Mesothelial cell of epicardium (in vitro differentiated cells): ENCODE data around the gene H2AZ1. TPM values are rescaled to one million over a fixed set of nuclear protein-coding genes. Genes with fewer than 3 reads are reported as not detected.

Experiments used
- DNase-seq, 2 experiments: peaks; one replicate each; pipeline ENCODE4 v3.0.0; 2021; ENCODE audit warnings: low spot score in 2 of 2; ENCODE audit not compliant: unreplicated experiment in 2 of 2
- H3K27ac Mint-ChIP-seq: 2 replicates; pipeline ENCODE4 v1.8.0; 2021; ENCODE audit warnings: mixed read lengths
- H3K27me3 Mint-ChIP-seq: 2 replicates; pipeline ENCODE4 v1.8.0; 2021; ENCODE audit warnings: low read depth, mixed read lengths
- H3K36me3 Mint-ChIP-seq: 2 replicates; pipeline ENCODE4 v1.8.0; 2021; ENCODE audit warnings: mixed read lengths
- H3K4me1 Mint-ChIP-seq: 2 replicates; pipeline ENCODE4 v1.8.0; 2021; ENCODE audit warnings: mixed read lengths
- H3K4me3 Mint-ChIP-seq: 2 replicates; pipeline ENCODE4 v1.8.0; 2021; ENCODE audit warnings: mild to moderate bottlenecking, moderate library complexity, mixed read lengths
- H3K9me3 Mint-ChIP-seq: 2 replicates; pipeline ENCODE4 v1.8.0; 2021; ENCODE audit warnings: mixed read lengths
- total RNA-seq: library from RNA; stranded (reverse); gene quantifications from 3 replicates; pipeline ENCODE4 v1.2.1, GENCODE V29; 2021
- TF ChIP-seq, protein P1 (sequence below): fragments of 200-600 bp; sonication (generic); IDR thresholded peaks from one replicate; pipeline ENCODE4 v1.5.0; 2021; ENCODE audit warnings: antibody characterized with exemption; ENCODE audit not compliant: unreplicated experiment

The H2AZ1 gene
- total RNA-seq, 1 donor from 2014 or later = 203 TPM

- Mint-ChIP-seq H3K9me3 (no peaks in the 10 kb centered on the region), H3K36me3 (no peaks in the 10 kb centered on the region), H3K27ac (no peak overlapping the region), H3K27me3 (no peaks in the 10 kb centered on the region), H3K4me1 (peaks cover 20% of the 10 kb centered on the region), H3K4me3 (no peak overlapping the region)
- peak; percentile 73 to 86 for DNase-seq
- TF ChIP-seq, protein P1, sequence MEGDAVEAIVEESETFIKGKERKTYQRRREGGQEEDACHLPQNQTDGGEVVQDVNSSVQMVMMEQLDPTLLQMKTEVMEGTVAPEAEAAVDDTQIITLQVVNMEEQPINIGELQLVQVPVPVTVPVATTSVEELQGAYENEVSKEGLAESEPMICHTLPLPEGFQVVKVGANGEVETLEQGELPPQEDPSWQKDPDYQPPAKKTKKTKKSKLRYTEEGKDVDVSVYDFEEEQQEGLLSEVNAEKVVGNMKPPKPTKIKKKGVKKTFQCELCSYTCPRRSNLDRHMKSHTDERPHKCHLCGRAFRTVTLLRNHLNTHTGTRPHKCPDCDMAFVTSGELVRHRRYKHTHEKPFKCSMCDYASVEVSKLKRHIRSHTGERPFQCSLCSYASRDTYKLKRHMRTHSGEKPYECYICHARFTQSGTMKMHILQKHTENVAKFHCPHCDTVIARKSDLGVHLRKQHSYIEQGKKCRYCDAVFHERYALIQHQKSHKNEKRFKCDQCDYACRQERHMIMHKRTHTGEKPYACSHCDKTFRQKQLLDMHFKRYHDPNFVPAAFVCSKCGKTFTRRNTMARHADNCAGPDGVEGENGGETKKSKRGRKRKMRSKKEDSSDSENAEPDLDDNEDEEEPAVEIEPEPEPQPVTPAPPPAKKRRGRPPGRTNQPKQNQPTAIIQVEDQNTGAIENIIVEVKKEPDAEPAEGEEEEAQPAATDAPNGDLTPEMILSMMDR = peak; percentile 48
Measured at GRCh38 chr4:99949034-99949998, 759 bp downstream of the H2AZ1 start.

DNA sequence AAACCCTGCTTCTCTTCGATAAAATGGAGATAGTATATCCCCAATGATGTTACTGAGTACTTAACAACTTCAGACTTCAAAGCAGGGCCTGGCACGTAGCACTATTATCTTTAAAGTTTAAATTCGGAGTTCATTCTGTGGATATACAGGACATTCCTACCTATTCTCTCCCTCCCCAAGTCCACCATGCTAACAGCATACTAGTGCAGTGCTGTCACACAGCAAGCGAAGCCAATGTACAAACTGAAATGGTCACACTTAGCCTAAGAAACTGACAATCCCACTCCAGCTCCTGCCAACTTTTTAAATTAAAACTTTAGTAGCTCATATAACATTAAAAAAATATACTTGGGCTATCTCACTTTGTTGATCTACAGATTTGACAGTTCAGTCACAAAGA, 2.5 kb downstream of the H2AZ1 start:
- Mint-ChIP-seq H3K4me1 (peaks cover 32% of the 10 kb centered on the region), H3K27ac (peak overlapping the region; percentile 96), H3K27me3 (no peaks in the 10 kb centered on the region), H3K4me3 (peak overlapping the region; percentile 83), H3K9me3 (no peaks in the 10 kb centered on the region), H3K36me3 (peaks cover 6% of the 10 kb centered on the region)
- no peak for DNase-seq
- TF ChIP-seq, protein P1 = no peak

GRCh38 chr4:99947190-99947578, 2.9 kb downstream of the H2AZ1 start:
- no peak for DNase-seq
- peak overlapping the region; percentile 83 for H3K4me3 Mint-ChIP-seq
- H3K9me3 Mint-ChIP-seq = no peaks in the 10 kb centered on the region
- H3K4me1 Mint-ChIP-seq = peaks cover 33% of the 10 kb centered on the region
- TF ChIP-seq, protein P1 = no peak
- no peaks in the 10 kb centered on the region for H3K27me3 Mint-ChIP-seq
- peak overlapping the region; percentile 96 for H3K27ac Mint-ChIP-seq
- peaks cover 6% of the 10 kb centered on the region for H3K36me3 Mint-ChIP-seq

GRCh38 chr4:99946356-99947189, 3.5 kb downstream of the H2AZ1 start, which contains the start of gene DNAJB14:
TSS of gene DNAJB14 (minus strand) at chr4:99946618. CDS start at chr4:99946571, 47 bp downstream.
- H3K27me3 Mint-ChIP-seq = no peaks in the 10 kb centered on the region

More at GRCh38 chr4:99946356-99947189, 3.5 kb downstream of the H2AZ1 start, which contains the start of gene DNAJB14:
- Mint-ChIP-seq H3K27ac (peak within 1 kb of the TSS; percentile 99), H3K9me3 (no peaks in the 10 kb centered on the region), H3K4me1 (peaks cover 33% of the 10 kb centered on the region), H3K36me3 (peaks cover 6% of the 10 kb centered on the region), H3K4me3 (peak within 1 kb of the TSS; percentile 99)
- peak; percentile 37 to 76 for DNase-seq
- TF ChIP-seq, protein P1 = no peak
